Natural killer cell (primary cell): ENCODE data around the gene CADM2. TPM values are rescaled to one million over a fixed set of nuclear protein-coding genes. Genes with fewer than 3 reads are reported as not detected.

Experiments
- ATAC-seq, 3 donors: fragments of 150-1000 bp in 2 of 3; fragments of 200-7000 bp in 1 of 3; cut with Tn5 transposase; 1 replicate in 1 of 3; 2 replicates in 2 of 3; pipeline ENCODE4 v1.10.0; 2021; ENCODE audit warnings: mild to moderate bottlenecking in 2 of 3, moderate library complexity in 2 of 3
- DNase-seq, 2 donors: peaks; one replicate each; pipeline versions ENCODE4 v3.0.0 to v3.0.0-alpha.2; 2013 to 2021; ENCODE audit warnings: mixed read lengths in 1 of 2
- H3K27ac ChIP-seq: one replicate; pipeline ENCODE4 v1.5.1; 2013; ENCODE audit warnings: mild to moderate bottlenecking, low read length
- H3K27me3 ChIP-seq: one replicate; pipeline ENCODE4 v1.6.1; 2013; ENCODE audit warnings: low read length; ENCODE audit not compliant: control insufficient read depth, insufficient read depth
- H3K36me3 ChIP-seq: one replicate; pipeline ENCODE4 v1.6.1; 2013; ENCODE audit warnings: low read length; ENCODE audit not compliant: control insufficient read depth, insufficient read depth
- H3K4me1 ChIP-seq: one replicate; pipeline ENCODE4 v1.6.1; 2013; ENCODE audit warnings: low read length; ENCODE audit not compliant: control insufficient read depth, insufficient read depth
- H3K4me3 ChIP-seq: one replicate; pipeline ENCODE4 v1.5.1; 2013; ENCODE audit warnings: low read length
- H3K9me3 ChIP-seq: one replicate; pipeline ENCODE4 v1.6.1; 2013; ENCODE audit warnings: low read length; ENCODE audit not compliant: control insufficient read depth, insufficient read depth
- H3K27ac Mint-ChIP-seq, 2 donors: one replicate each; pipeline ENCODE4 v1.8.0; 2022; ENCODE audit warnings: mild to moderate bottlenecking in 2 of 2, mixed read lengths in 2 of 2, moderate library complexity in 1 of 2
- H3K27me3 Mint-ChIP-seq, 2 donors: one replicate each; pipeline ENCODE4 v1.8.0; 2022; ENCODE audit warnings: low read depth in 2 of 2, mixed read lengths in 2 of 2
- H3K36me3 Mint-ChIP-seq: one replicate; pipeline ENCODE4 v1.8.0; 2022; ENCODE audit warnings: mixed read lengths
- H3K4me1 Mint-ChIP-seq, 2 donors: one replicate each; pipeline ENCODE4 v1.8.0; 2022; ENCODE audit warnings: mixed read lengths in 2 of 2
- H3K4me3 Mint-ChIP-seq: one replicate; pipeline ENCODE4 v1.8.0; 2022; ENCODE audit warnings: mild to moderate bottlenecking, moderate library complexity, mixed read lengths
- H3K9me3 Mint-ChIP-seq, 2 donors: one replicate each; pipeline ENCODE4 v1.8.0; 2022; ENCODE audit warnings: mixed read lengths in 2 of 2
- CTCF ChIP-seq: fragments of 200-600 bp; IDR thresholded peaks from one replicate; pipeline ENCODE4 v1.8.0; 2022; ENCODE audit warnings: antibody characterized with exemption
- WGBS: methylation state at CpG from one replicate; pipeline ENCODE4 v1.1.7; 2013; ENCODE audit warnings: missing lambda C conversion rate; ENCODE audit not compliant: insufficient coverage; 5-methylcytosine and 5-hydroxymethylcytosine counted together
- intact Hi-C: fragments of 100-400 bp; cut with micrococcal nuclease; formaldehyde crosslinking; loops from one replicate; pipeline ENCODE4 v1.14.2; 2022
- total RNA-seq, 4 donors: library from RNA; stranded (reverse); fragments of 120-200 nt in 1 of 4; gene quantifications; one replicate each; pipeline versions ENCODE4 v1.2.3 to v1.2.4, GENCODE V29; 2013 to 2022

CADM2 gene
- total RNA-seq, 3 donors from 2014 or later (not counting 1 experiment from before 2014, with no cell fraction given) = 0.07 TPM; not detected in 2

GRCh38 chr3:85576091-85576690 lies 617.4 kb downstream of the CADM2 start:
- 3% methylated on average over 3 of the region's 4 CpGs for WGBS
- no peaks in the 10 kb centered on the region for H3K36me3 ChIP-seq
- intact Hi-C loops = no loop called here
- no peak overlapping the region for H3K4me3 Mint-ChIP-seq
- peak in 1 of 3 donors; percentile 44 for ATAC-seq
- H3K36me3 Mint-ChIP-seq = no peaks in the 10 kb centered on the region
- H3K27me3 ChIP-seq = no peaks in the 10 kb centered on the region
- H3K27ac Mint-ChIP-seq = no peak overlapping the region
- H3K9me3 ChIP-seq = no peaks in the 10 kb centered on the region
- H3K4me1 ChIP-seq = no peaks in the 10 kb centered on the region
- H3K4me1 Mint-ChIP-seq = no peaks in the 10 kb centered on the region
- peak; percentile 30 for TF ChIP-seq CTCF
- H3K4me3 ChIP-seq = no peak overlapping the region
- H3K27ac ChIP-seq = no peak overlapping the region
- peak in 1 of 2 donors; percentile 55 for DNase-seq
- H3K27me3 Mint-ChIP-seq = no peaks in the 10 kb centered on the region
- peaks cover 2 to 5% of the 10 kb centered on the region in 2 donors for H3K9me3 Mint-ChIP-seq

- TF ChIP-seq CTCF = no peak
- Histone ChIP-seq H3K27ac (no peak overlapping the region), H3K9me3 (no peaks in the 10 kb centered on the region), H3K27me3 (no peaks in the 10 kb centered on the region), H3K4me3 (no peak overlapping the region), H3K36me3 (no peaks in the 10 kb centered on the region), H3K4me1 (no peaks in the 10 kb centered on the region)
- peaks cover 2 to 5% of the 10 kb centered on the region in 2 donors for H3K9me3 Mint-ChIP-seq
- H3K27me3 Mint-ChIP-seq = no peaks in the 10 kb centered on the region
- H3K36me3 Mint-ChIP-seq = no peaks in the 10 kb centered on the region
- H3K4me1 Mint-ChIP-seq = no peaks in the 10 kb centered on the region
- no peak for DNase-seq
- no peak overlapping the region for H3K27ac Mint-ChIP-seq
- WGBS = 84% methylated on average over 2 of the region's 4 CpGs
- intact Hi-C loops = no loop called here
- H3K4me3 Mint-ChIP-seq = no peak overlapping the region
- ATAC-seq = no peak
Measured at GRCh38 chr3:85576697-85577200, 618.0 kb downstream of the CADM2 start.

- Histone ChIP-seq H3K9me3 (no peaks in the 10 kb centered on the region), H3K27me3 (no peaks in the 10 kb centered on the region), H3K4me3 (no peak overlapping the region), H3K4me1 (no peaks in the 10 kb centered on the region), H3K27ac (no peak overlapping the region), H3K36me3 (no peaks in the 10 kb centered on the region)
- intact Hi-C loops = no loop called here
- Mint-ChIP-seq H3K36me3 (no peaks in the 10 kb centered on the region), H3K9me3 (peaks cover under 1 to 4% of the 10 kb centered on the region in 2 donors), H3K4me3 (no peak overlapping the region), H3K27me3 (no peaks in the 10 kb centered on the region), H3K4me1 (no peaks in the 10 kb centered on the region), H3K27ac (no peak overlapping the region)
- DNase-seq = no peak
- ATAC-seq = no peak
- no peak for TF ChIP-seq CTCF
- 56% methylated on average over 7 of the region's 7 CpGs for WGBS
Measured at GRCh38 chr3:85584779-85585356, 626.1 kb downstream of the CADM2 start.
